Activated CD4-positive, alpha-beta T cell treated with anti-CD3 and anti-CD28 coated beads for 4 hours (primary cell): ENCODE data around the gene RHOB.
"Not testable (repeated sequence)": the region's sequence is repeated elsewhere in the genome, so short reads cannot be mapped to it uniquely, and the experiment has no call there.

Experiments
- DNase-seq, 2 donors: peaks; one replicate each; pipeline ENCODE4 v3.0.0-alpha.2; 2020

RHOB gene

DNA sequence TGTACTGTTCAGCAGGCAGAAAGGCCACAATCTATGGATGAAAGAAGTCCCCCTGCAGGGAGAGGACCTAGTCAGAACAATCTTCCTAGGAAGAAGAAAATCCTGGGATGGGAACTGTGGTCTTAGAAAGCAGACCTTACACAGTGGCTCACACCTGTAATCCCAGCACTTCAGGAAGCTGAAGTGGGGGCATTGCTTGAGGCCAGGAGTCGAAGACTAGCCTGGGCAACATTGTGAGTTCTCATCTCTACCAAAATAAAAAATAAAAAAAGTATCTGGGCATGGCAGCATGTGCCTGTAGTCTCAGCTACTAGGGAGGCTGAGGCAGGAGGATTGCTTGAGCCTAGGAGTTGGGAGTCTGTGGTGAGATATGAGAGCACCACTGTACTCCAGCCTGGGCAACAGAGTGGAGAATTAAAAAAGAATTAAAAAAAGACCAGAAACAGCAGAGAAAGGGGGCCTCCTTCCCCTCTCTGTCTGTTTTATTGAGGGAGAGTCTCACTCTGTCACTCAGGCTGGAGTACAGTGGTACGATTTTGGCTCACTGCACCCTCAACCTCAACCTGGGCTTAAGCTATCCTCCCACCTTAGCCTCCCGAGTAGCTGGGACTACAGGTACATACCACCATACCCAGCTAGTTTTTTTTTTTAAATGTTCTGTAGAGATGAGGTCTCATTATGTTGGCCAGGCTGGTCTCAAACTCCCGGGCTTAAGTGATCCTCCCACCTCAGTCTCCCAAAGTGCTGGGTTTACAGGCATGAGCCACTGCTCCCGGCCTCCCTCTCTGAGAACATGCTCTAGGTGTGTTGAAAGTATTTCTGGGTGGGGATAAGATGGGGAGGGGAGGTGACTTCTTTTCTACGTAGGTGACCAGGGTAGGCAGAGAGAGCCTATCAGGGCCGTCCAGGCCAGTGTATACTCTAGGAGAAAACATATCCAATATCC is 7.4 kb downstream of the RHOB start:
- DNase-seq, result no peak

GRCh38 chr2:20455076-20455587 is 8.3 kb downstream of the RHOB start:
- no peak for DNase-seq

DNA sequence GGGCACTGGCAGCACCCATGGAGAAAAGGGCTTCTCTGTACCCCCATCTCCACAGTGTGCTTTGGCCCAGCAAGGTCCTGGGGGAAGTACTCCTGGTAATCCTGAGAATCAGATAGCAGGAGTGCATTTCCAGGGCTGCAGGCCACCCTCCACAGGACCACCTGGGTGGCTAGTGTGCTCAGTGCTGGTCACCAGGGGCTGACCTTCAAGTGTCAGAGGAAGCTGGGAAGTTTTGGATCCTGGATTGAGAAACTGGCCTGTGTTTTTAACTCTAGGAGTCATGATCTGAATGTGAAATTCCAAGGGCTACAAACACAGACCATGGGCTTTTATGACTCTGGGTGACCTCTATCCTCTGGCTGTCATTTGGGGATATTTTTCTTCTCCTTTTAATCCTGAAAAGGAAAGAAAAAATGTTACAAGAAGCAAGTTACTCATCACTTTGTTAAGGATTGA is 9.3 kb downstream of the RHOB start:
- DNase-seq, result no peak

GRCh38 chr2:20456636-20457426 is 10.0 kb downstream of the RHOB start:
- no peak for DNase-seq

- DNase-seq, result no peak
Observed at GRCh38 chr2:20457661-20458630, 11.1 kb downstream of the RHOB start.

GRCh38 chr2:20458737-20459484 is 12.0 kb downstream of the RHOB start:
- DNase-seq, result not testable (repeated sequence)

- no peak for DNase-seq
Observed at GRCh38 chr2:20465716-20466394, 19.0 kb downstream of the RHOB start.

DNA sequence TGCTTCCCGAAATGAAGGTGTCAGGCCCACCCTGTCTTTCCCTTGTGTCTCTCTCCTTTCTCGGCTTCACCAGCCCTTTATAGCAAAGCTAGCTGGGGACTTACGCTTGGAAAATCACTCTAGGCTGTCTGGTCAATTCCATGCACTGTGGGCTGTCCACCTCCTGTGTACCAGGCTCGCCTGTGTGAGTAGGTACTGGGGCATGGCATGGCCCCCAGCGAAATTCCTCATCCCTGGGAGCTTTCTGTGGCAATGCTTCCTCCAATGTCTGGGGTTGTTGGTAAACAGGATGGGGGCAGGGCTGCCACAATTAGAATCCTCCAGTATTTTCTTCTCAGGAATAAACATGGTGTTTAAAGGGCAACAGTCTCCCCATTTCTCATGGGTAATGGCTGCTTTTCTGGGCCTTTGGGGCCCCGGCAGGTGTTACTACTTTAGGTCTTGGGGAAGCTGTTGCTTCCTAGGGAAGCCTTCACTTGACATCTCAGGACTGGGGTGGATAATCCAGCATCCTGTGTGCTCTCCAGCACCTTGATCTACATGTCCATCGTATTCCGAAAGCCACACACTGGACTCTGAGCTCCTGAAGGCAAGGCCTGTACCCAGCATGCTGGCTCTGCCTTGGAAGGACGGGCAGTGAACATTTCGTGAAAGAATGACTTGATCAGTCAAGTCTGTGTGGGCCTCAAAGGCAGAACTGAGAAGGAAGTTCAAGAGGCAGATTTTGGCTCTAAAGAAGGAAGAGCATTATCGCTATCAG is 21.1 kb downstream of the RHOB start:
- DNase-seq, result no peak

- no peak for DNase-seq
Observed at GRCh38 chr2:20468549-20469500, 22.0 kb downstream of the RHOB start.

DNA sequence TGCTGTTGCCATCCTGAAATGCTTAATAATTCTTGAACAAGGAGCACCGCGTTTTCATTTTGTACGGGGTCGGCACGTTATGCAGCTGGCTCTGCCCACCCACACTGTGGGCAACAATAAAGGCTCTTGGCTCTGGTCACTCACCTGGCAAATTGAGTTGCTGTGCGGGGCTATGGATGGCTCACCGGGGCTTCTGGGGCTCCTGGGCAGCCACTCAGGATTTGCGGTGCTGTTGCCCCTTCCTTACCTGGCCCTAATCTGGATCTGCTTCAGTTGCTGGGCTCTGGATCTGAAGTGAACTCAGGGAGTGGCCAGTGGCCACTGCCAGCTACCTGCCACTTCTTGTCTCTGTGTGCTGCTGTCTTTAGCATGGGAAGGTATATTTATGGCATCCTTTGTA is 22.7 kb downstream of the RHOB start:
- DNase-seq, result no peak

- DNase-seq, result no peak
Observed at GRCh38 chr2:20470211-20470610, 23.3 kb downstream of the RHOB start.

- DNase-seq, result no peak
Observed at GRCh38 chr2:20471148-20471547, 24.3 kb downstream of the RHOB start.

- no peak for DNase-seq
Observed at GRCh38 chr2:20471902-20472559, 25.2 kb downstream of the RHOB start.

- DNase-seq, result no peak
Observed at GRCh38 chr2:20472569-20472968, 25.7 kb downstream of the RHOB start.

DNA sequence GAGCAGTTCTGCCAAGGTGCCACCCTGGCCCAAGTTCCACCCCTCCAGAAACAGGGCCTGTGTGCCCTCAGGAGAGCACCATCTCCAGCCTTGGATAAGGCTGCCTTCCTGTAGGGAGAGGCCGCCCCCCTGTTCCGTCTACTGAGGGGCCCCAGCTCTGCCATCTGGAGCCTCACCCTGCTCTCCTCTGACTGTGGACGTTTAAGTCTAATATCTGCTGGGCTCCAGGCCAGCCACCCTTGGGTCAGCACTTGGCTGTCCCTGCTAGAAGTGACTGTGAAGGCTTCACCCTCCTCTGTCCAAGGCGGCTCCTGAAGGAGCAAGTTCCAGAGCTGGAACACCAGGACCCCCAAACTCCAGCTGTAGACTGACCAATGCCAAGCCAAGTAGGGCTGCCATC is 26.3 kb downstream of the RHOB start:
- no peak for DNase-seq

DNA sequence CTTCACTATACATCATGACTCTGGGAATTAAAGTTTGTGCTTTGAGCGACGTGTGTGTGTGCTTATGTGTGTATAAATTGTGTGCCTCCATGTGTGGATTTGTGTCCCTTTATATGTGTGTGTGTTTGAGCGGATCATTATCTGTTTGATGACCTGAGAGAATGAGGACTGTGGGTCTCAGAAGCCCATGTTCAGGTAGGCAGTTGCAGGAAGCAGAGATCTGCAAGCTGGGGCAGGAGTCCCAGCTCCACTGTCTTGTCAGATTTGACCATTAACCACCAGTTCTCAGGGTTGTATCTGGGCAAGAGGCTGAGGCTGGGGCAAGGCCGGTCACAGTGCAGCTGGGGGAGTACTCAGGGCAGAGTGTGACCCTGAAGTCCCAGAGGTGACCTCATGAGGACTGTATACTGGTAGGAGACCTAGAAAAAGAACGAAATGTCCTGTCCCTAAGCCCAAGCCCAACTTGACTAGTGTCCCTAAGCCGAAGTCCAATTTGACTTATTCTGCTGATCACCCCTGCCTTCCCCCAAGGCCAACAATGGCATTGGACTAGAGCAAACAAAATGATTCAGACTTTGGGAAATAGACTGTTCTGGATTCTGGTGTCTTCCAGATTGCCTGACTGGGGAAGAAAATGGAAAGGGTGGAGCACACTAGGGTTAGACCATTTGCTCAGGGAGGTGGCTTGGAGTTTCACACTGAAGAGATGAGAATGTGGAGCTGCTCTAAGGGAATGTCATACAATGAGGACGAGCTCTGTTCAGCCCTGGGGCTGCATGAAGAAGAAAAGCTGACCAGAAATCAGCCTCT is 28.1 kb downstream of the RHOB start:
- no peak for DNase-seq

DNA sequence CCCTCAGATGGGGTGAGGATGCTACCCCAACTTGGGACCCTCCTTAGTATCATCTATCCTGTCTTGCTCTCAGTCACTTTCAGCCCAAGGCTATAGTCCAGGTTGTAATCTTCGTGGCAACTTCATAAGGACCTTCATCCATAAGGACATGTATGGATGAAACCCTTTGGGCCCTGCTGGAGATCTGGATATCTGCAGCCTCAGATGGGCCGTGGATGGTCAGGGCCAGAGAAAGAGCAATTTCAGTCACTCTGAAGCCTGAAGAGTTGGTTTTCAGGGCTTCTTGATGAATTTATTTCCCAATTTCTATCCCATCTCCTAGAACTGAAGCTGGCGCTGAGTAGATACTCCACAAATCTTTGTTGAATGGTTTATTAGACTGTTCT is 28.7 kb downstream of the RHOB start:
- DNase-seq, result no peak

GRCh38 chr2:20476481-20476880 is 29.6 kb downstream of the RHOB start:
- no peak for DNase-seq
